GM23338 (cell line): ENCODE data around the gene PPP1R15B. TPM values are rescaled to one million over a fixed set of nuclear protein-coding genes. Genes with fewer than 3 reads are reported as not detected.

Experiments
- CREB1 ChIP-seq: fragments of 250-450 bp; sonication (Bioruptor Pico); IDR thresholded peaks from 2 replicates; pipeline ENCODE4 v1.5.0; 2020; ENCODE audit warnings: low read depth, mild to moderate bottlenecking, moderate library complexity
- EZH2phosphoT487 ChIP-seq: fragments of 200-600 bp; sonication (generic); IDR thresholded peaks from one replicate; pipeline ENCODE4 v1.8.1; 2018; ENCODE audit warnings: antibody characterized with exemption; ENCODE audit not compliant: unreplicated experiment
- JUNB ChIP-seq: IDR thresholded peaks from one replicate; pipeline ENCODE4 v1.6.1; 2016; ENCODE audit warnings: antibody characterized with exemption; ENCODE audit not compliant: unreplicated experiment
- NANOG ChIP-seq: IDR thresholded peaks from 2 replicates; pipeline ENCODE4 v1.6.1; 2016; ENCODE audit warnings: antibody characterized with exemption, borderline replicate concordance
- POLR2AphosphoS5 ChIP-seq: IDR thresholded peaks from 2 replicates; pipeline ENCODE4 v1.6.1; 2016; ENCODE audit warnings: antibody characterized with exemption, low read depth
- REST ChIP-seq: IDR thresholded peaks from one replicate; pipeline ENCODE4 v1.6.1; 2018; ENCODE audit warnings: antibody characterized with exemption; ENCODE audit not compliant: unreplicated experiment
- STAT1 ChIP-seq: IDR thresholded peaks from one replicate; pipeline ENCODE4 v1.6.1; 2016; ENCODE audit warnings: antibody characterized with exemption; ENCODE audit not compliant: unreplicated experiment
- ZNF114 ChIP-seq: fragments of 250-450 bp; sonication (Bioruptor Pico); IDR thresholded peaks from 2 replicates; pipeline ENCODE4 v1.5.0; 2020; ENCODE audit warnings: mild to moderate bottlenecking, moderate library complexity
- ZNF331 ChIP-seq: fragments of 250-450 bp; sonication (Bioruptor Pico); IDR thresholded peaks from 2 replicates; pipeline ENCODE4 v1.5.0; 2020; ENCODE audit warnings: low read depth, mild to moderate bottlenecking, moderate library complexity
- polyA plus RNA-seq: library from polyadenylated mRNA; unstranded; fragments of >200 nt; fragmentation: Nextera tagmentation; extraction: Ambion mirVana; gene quantifications from 2 replicates; pipeline ENCODE4 v1.2.1, GENCODE V29; 2016
- total RNA-seq: library from RNA; depleted of rRNA; stranded (reverse); fragments of >200 nt; shearing (Covaris generic); gene quantifications from 2 replicates; pipeline ENCODE4 v1.2.3, GENCODE V29; 2014
- TF ChIP-seq, protein P1 (sequence below): fragments of 250-450 bp; sonication (Bioruptor Pico); IDR thresholded peaks from 2 replicates; pipeline ENCODE4 v1.5.0; 2020; ENCODE audit warnings: mild to moderate bottlenecking, moderate library complexity
- TF ChIP-seq, protein P2 (sequence below): IDR thresholded peaks from 2 replicates; pipeline ENCODE4 v1.6.1; 2016; ENCODE audit warnings: antibody characterized with exemption

The PPP1R15B gene
- total and polyA plus RNA-seq, 2 experiments from 2014 or later, result 17.3 to 64.3 TPM

DNA sequence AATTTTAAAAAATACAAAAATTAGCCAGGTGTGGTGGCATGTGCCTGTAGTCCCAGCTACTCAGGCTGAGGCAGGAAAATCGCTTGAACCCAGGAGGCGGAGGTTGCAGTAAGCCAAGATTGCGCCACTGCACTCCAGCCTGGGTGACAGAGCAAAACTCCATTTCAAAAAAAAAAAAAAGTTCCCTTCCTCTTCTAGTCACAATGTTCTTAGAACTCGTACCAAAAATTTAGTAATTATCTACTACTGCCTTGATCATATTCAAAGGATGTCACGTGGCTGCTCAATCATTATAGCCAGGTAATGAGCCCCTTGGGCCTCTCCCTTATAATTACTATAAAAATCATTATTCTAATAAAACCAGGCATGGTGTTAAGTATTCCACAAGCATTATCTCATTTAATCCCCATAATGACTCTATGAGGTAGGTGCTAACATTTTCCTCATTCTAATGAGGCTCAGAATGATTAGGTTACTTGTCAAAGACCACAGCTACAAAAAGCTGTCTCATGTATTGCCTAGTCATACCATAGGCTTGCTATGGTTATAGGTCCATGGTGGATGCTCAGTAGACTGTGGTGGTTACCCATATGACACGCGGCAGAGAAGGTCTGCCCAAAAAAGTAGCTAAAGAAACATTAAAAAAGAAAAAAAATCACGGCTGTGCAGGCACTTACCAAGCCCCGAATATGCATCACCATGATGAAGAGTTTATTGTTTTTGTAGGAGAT is 15.5 kb upstream of the PPP1R15B start (continued):
- TF ChIP-seq, protein P1, sequence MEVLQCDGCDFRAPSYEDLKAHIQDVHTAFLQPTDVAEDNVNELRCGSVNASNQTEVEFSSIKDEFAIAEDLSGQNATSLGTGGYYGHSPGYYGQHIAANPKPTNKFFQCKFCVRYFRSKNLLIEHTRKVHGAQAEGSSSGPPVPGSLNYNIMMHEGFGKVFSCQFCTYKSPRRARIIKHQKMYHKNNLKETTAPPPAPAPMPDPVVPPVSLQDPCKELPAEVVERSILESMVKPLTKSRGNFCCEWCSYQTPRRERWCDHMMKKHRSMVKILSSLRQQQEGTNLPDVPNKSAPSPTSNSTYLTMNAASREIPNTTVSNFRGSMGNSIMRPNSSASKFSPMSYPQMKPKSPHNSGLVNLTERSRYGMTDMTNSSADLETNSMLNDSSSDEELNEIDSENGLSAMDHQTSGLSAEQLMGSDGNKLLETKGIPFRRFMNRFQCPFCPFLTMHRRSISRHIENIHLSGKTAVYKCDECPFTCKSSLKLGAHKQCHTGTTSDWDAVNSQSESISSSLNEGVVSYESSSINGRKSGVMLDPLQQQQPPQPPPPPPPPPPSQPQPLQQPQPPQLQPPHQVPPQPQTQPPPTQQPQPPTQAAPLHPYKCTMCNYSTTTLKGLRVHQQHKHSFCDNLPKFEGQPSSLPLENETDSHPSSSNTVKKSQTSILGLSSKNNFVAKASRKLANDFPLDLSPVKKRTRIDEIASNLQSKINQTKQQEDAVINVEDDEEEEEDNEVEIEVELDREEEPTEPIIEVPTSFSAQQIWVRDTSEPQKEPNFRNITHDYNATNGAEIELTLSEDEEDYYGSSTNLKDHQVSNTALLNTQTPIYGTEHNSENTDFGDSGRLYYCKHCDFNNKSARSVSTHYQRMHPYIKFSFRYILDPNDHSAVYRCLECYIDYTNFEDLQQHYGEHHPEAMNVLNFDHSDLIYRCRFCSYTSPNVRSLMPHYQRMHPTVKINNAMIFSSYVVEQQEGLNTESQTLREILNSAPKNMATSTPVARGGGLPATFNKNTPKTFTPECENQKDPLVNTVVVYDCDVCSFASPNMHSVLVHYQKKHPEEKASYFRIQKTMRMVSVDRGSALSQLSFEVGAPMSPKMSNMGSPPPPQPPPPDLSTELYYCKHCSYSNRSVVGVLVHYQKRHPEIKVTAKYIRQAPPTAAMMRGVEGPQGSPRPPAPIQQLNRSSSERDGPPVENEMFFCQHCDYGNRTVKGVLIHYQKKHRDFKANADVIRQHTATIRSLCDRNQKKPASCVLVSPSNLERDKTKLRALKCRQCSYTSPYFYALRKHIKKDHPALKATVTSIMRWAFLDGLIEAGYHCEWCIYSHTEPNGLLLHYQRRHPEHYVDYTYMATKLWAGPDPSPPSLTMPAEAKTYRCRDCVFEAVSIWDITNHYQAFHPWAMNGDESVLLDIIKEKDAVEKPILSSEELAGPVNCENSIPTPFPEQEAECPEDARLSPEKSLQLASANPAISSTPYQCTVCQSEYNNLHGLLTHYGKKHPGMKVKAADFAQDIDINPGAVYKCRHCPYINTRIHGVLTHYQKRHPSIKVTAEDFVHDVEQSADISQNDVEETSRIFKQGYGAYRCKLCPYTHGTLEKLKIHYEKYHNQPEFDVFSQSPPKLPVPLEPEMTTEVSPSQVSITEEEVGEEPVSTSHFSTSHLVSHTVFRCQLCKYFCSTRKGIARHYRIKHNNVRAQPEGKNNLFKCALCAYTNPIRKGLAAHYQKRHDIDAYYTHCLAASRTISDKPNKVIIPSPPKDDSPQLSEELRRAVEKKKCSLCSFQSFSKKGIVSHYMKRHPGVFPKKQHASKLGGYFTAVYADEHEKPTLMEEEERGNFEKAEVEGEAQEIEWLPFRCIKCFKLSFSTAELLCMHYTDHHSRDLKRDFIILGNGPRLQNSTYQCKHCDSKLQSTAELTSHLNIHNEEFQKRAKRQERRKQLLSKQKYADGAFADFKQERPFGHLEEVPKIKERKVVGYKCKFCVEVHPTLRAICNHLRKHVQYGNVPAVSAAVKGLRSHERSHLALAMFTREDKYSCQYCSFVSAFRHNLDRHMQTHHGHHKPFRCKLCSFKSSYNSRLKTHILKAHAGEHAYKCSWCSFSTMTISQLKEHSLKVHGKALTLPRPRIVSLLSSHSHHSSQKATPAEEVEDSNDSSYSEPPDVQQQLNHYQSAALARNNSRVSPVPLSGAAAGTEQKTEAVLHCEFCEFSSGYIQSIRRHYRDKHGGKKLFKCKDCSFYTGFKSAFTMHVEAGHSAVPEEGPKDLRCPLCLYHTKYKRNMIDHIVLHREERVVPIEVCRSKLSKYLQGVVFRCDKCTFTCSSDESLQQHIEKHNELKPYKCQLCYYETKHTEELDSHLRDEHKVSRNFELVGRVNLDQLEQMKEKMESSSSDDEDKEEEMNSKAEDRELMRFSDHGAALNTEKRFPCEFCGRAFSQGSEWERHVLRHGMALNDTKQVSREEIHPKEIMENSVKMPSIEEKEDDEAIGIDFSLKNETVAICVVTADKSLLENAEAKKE (CRISPR knock-in tag), result no peak
- TF ChIP-seq EZH2phosphoT487 (no peak), ZNF331 (CRISPR knock-in tag) (no peak), JUNB (no peak), NANOG (no peak), STAT1 (no peak), CREB1 (no peak), REST (no peak), ZNF114 (no peak), POLR2AphosphoS5 (no peak)
- TF ChIP-seq, protein P2, sequence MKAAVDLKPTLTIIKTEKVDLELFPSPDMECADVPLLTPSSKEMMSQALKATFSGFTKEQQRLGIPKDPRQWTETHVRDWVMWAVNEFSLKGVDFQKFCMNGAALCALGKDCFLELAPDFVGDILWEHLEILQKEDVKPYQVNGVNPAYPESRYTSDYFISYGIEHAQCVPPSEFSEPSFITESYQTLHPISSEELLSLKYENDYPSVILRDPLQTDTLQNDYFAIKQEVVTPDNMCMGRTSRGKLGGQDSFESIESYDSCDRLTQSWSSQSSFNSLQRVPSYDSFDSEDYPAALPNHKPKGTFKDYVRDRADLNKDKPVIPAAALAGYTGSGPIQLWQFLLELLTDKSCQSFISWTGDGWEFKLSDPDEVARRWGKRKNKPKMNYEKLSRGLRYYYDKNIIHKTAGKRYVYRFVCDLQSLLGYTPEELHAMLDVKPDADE, result no peak
